T-helper 2 cell treated with Interferon-gamma antibody and Interleukin-4, amounts not matched to agents 100 ng/mL and 5 ng/mL, for 36 hours (primary cell): ENCODE data around the gene MRPL17. TPM values are rescaled to one million over a fixed set of nuclear protein-coding genes. Genes with fewer than 3 reads are reported as not detected.

ENCODE experiments used
- intact Hi-C: fragments of 100-400 bp; cut with micrococcal nuclease; formaldehyde crosslinking; loops from one replicate; pipeline ENCODE4 v1.15.1; 2023
- total RNA-seq: library from RNA; stranded (reverse); gene quantifications from 2 replicates; pipeline ENCODE4 v1.2.3, GENCODE V29; 2022

Gene MRPL17
- total RNA-seq, 1 donor from 2014 or later: 71.3 TPM

DNA sequence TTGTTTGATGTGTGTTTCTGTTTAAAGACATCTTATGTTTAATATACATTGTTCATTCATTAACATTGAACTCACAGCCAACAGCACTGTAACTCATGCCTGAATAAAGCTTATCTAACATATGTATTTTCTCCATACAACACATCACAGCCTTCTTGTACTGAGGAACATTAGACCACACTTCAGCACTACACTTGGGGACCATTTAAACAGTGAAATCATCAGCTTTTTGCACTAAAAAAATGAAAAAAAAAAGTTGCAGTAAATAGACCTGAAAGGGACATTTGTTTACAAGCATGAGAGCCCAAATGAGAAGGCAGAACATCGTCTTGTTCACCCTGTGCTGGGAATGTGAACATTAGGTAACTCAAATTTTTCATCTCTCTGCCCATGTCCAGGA, 48.6 kb downstream of the MRPL17 start:
- intact Hi-C loops: no loop called here

DNA sequence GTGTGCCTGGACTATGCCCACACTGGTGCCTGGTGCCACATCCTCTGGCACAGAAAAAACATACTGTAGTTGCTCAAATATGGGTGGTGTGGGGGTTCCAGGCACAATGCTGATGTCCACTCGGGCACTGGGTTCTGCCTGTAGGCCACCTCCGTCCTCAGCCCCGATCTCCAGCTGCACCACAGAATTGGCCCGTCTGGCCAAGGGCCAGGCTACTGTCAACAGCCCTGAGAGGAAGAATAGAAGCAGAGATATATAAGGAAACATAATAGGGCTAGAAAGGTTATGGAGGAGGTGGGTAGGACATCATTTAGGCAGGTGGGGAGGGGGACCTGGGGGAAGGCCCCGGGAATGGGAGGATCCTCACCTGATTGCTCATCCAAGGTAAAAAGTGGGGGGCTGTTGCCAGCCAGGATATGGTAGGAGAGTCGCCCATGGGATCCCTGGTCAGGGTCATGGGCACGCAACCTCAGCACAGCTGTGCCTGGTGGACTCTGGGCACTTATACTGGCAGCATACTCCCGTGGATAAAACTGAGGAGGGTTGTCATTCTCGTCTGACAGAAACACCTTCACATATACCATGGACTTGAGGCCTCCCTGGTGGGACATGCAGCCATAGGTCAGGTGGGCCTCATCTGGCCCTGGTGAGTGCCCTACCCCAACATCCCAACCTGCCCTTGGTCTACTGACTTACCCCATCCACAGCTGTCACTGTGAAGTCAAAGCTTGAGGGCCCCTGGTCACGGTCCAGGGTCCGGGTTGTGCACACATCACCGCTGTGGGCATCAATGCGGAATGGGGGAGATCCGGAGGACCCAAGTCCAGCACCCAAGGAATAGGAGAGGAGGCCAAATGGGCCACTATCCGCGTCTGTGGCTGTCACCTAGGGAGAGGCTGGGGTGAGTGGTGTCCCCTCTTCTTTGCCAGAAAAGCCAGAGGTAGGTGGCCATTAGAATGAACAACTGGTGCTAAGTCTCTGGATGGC, 49.4 kb downstream of the MRPL17 start:
- intact Hi-C loops: no loop called here

DNA sequence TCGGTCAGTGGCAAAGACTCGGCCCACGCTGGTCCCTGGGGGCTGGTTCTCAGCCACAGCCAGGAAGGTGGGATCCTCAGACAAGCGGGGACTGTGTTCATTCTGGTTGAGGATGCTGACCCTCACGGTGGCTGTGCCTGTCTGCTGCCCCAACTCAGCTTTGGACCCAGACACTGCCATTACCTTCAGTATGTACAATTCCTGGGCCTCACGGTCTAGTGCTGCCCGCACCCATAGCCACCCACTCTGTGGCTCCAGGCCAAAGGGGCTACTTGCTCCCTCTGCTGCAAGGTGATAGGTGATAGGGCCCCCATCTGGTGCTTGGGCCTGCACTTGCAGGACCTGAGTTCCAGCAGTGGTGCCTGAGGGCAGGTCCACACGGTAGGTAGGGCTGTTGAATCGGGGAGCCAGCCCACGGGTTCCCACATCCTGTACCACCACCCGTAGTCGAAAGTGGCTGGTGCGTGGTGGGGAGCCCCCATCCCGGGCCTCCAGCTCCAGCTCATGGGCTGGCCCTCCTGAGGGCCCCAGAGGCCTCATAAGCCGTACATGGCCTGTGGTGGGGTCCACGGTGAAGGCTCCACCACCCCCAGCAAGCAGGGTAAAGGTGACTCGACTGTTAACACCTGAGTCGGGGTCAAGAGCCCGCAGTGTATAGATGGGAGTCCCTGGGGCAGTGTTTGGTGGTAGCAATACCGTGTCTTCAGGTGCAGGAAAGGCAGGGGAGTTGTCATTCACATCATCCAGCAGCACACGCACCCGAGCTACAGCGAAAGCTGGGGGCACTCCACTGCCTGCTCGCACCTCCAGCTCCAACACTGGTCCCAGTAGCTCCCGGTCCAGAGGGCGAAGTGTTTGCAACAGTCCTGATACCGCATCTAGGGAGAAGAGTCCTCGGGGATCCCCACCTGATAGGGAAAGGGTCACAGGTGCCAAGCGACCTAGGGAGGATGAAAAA, 50.7 kb downstream of the MRPL17 start:
- intact Hi-C loops: no loop called here

DNA sequence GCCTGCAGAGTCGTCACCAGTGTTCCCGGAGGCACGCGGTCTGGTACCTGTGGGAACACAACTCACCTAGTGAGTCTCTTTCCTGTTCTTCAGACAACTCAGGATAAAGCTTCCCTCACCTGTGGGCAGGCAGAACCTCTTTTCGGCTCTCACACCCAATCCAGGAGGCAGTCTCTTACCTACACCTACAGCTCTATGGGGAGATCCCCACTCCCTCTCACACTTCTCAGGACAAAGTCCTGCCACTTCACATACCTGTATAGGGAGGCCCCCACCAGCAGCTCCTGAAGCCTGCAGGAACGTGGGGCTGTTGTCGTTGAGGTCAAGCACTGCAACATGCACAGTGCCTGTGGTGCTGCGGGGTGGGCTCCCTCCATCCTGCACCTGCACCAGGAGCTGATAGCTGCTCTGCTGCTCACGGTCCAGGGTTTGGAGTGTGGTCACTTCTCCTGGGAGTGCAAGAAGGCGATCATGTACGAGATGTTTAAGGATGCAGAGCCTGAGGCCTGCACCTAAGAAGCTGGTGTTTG, 51.7 kb downstream of the MRPL17 start:
- intact Hi-C loops: no loop called here

DNA sequence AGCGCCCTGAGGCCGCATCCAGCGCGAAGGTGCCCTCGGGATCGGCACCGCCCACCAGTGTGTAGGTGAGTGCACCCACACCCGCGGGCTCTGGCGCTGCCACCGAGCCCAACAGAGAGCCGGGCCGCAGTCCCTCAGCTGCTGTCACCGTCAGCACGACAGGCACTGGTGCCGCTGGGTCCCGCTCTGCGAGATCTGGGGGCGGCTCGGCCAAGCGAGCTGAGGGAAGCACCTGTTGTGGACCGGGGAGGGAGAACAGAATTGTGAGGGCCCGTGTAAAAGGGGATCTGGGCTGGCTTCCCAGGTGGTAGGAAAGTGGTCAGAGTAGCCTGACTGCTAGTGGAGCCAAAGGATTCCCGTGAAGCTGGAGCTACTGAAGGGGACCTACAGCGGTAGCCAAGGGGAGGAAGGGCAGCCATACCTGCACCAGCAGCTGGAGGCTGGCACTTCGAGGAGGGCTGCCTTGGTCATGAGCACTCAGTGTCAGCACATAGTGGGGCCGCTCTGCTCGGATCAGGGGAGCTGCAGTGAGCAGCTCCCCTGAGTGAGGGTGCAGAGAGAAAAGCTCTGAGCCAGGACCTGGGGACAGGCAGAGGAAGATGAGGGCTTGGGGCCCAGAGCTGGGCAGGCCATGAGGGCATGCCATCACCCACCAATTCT, 52.4 kb downstream of the MRPL17 start:
- intact Hi-C loops: no loop called here

Other genes starting within 250 kb of the MRPL17 start
- gene HPX, start 242.4 kb downstream of the MRPL17 start, total RNA-seq: 0.18 and 0.36 TPM in 2 replicates
- gene TRIM3, start 209.4 kb downstream of the MRPL17 start, total RNA-seq: 7.5 and 10.7 TPM in 2 replicates
- gene ARFIP2, start 202.0 kb downstream of the MRPL17 start, total RNA-seq: 41.1 and 41.3 TPM in 2 replicates
- 32.5 and 33.9 TPM in 2 replicates for gene TIMM10B, start 201.8 kb downstream of the MRPL17 start, total RNA-seq
- gene DNHD1, start 186.1 kb downstream of the MRPL17 start, total RNA-seq: 20.1 and 21.2 TPM in 2 replicates
- gene RRP8, start 79.7 kb downstream of the MRPL17 start, total RNA-seq: 26.9 and 31.4 TPM in 2 replicates
- gene ILK, start 79.6 kb downstream of the MRPL17 start, total RNA-seq: 128 and 134 TPM in 2 replicates
- 123 and 133 TPM in 2 replicates for gene TAF10, start 71.1 kb downstream of the MRPL17 start, total RNA-seq
- gene TPP1, start 63.9 kb downstream of the MRPL17 start, total RNA-seq: 63.3 and 64.4 TPM in 2 replicates
- 0.43 and 0.45 TPM in 2 replicates for gene DCHS1, start 27.5 kb downstream of the MRPL17 start, total RNA-seq
- 0.18 and 0.25 TPM in 2 replicates for gene OR2AG2, start 88.6 kb upstream of the MRPL17 start, total RNA-seq
- gene OR2AG1, start 99.7 kb upstream of the MRPL17 start, total RNA-seq: not detected in 2 replicates
- gene OR6A2, start 116.3 kb upstream of the MRPL17 start, total RNA-seq: 0.23 TPM in 2 replicates
- not detected in 2 replicates for gene OR10A5, start 162.3 kb upstream of the MRPL17 start, total RNA-seq
- not detected in 2 replicates for gene OR10A2, start 179.7 kb upstream of the MRPL17 start, total RNA-seq
- not detected in 2 replicates for gene OR10A4, start 193.3 kb upstream of the MRPL17 start, total RNA-seq
- 0.27 TPM in 1 of 2 replicates, not detected in the other for gene OR2D2, start 209.2 kb upstream of the MRPL17 start, total RNA-seq
- not detected in 2 replicates for gene OR2D3, start 237.7 kb upstream of the MRPL17 start, total RNA-seq
- gene ZNF215, start 243.1 kb upstream of the MRPL17 start, total RNA-seq: 3.3 and 3.4 TPM in 2 replicates